Endothelial cell of umbilical vein (primary cell): ENCODE data around the gene UNC5C. TPM values are rescaled to one million over a fixed set of nuclear protein-coding genes. Genes with fewer than 3 reads are reported as not detected.

ENCODE experiments used
- BruUV-seq: library from RNA; stranded (reverse); fragments of 400-500 nt; replicated peaks from 2 replicates; lab custom pipeline; 2021; lab: Mats Ljungman, UMichigan
- CTCF ChIA-PET: fragments of 300-600, 350-600 bp; sonication (Branson Sonifier 250); formaldehyde crosslinking; loops from one replicate; lab custom pipeline; 2021; ENCODE audit warnings: antibody characterized with exemption, inconsistent platforms; lab: Charles Lee
- POLR2A ChIA-PET: fragments of 300-600, 350-600 bp; sonication (Branson Sonifier 250); formaldehyde crosslinking; loops from one replicate; lab custom pipeline; 2021; ENCODE audit warnings: antibody characterized with exemption, inconsistent platforms; lab: Charles Lee
- DNase-seq: peaks from one replicate; pipeline ENCODE4 v3.0.0-alpha.2; 2011; ENCODE audit warnings: low read depth, low spot score
- FAIRE-seq: peaks from 2 replicates; lab custom pipeline; 2011; peaks lifted over from hg19 to GRCh38; lab: Jason Lieb, UNC
- H2AFZ ChIP-seq: 2 replicates; pipeline ENCODE4 v1.6.0; 2012; ENCODE audit warnings: low read depth, low read length, control low read depth, inconsistent platforms
- H3K27ac ChIP-seq: 2 replicates; pipeline ENCODE4 v1.5.1; 2011; ENCODE audit warnings: low read depth, mild to moderate bottlenecking, control low read depth, low read length, moderate library complexity; ENCODE audit not compliant: insufficient read depth
- H3K27me3 ChIP-seq, 2 experiments: 2 replicates each; pipeline versions ENCODE4 v1.6.0 to v1.6.1; 2011; ENCODE audit warnings: low read length in 2 of 2, mixed read lengths in 1 of 2; ENCODE audit not compliant: control insufficient read depth in 2 of 2, insufficient read depth in 2 of 2
- H3K36me3 ChIP-seq, 2 experiments: 2 replicates in 1 of 2; 3 replicates in 1 of 2; pipeline ENCODE4 v1.5.1; 2011; ENCODE audit warnings: low read length in 2 of 2, mild to moderate bottlenecking in 1 of 2, moderate library complexity in 1 of 2; ENCODE audit not compliant: control insufficient read depth in 2 of 2, insufficient read depth in 2 of 2; ENCODE audit errors: extremely low read depth in 1 of 2
- H3K4me1 ChIP-seq: 3 replicates; pipeline ENCODE4 v1.5.1; 2011; ENCODE audit warnings: mild to moderate bottlenecking, low read length; ENCODE audit not compliant: control insufficient read depth, insufficient read depth; ENCODE audit errors: extremely low read depth
- H3K4me2 ChIP-seq: 2 replicates; pipeline ENCODE4 v1.6.1; 2011; ENCODE audit warnings: low read length, control low read depth, mixed read lengths; ENCODE audit not compliant: insufficient read depth
- H3K4me3 ChIP-seq, 3 experiments: fragments of 200-600 bp in 1 of 3; sonication (generic), shearing (Covaris generic) in 1 of 3; replicated peaks in 1 of 3; 2 replicates each; pipeline ENCODE4 v1.5.1; 2011 to 2016; ENCODE audit warnings: control low read depth in 3 of 3, low read length in 3 of 3, mild to moderate bottlenecking in 2 of 3, inconsistent platforms in 1 of 3, low read depth in 1 of 3, moderate library complexity in 1 of 3; ENCODE audit not compliant: insufficient read depth in 1 of 3
- H3K79me2 ChIP-seq: 2 replicates; pipeline ENCODE4 v1.6.0; 2012; ENCODE audit warnings: low read length, inconsistent platforms; ENCODE audit not compliant: control insufficient read depth, insufficient read depth
- H3K9ac ChIP-seq: replicated peaks from 2 replicates; pipeline ENCODE3; 2011; ENCODE audit warnings: low read length, control low read depth; ENCODE audit not compliant: insufficient read depth; ENCODE audit errors: extremely low read depth
- H3K9me1 ChIP-seq: replicated peaks from 3 replicates; pipeline ENCODE4 v1.6.0; 2011; ENCODE audit warnings: mild to moderate bottlenecking, low read length; ENCODE audit not compliant: control insufficient read depth, insufficient read depth; ENCODE audit errors: extremely low read depth
- H3K9me3 ChIP-seq: replicated peaks from 2 replicates; pipeline ENCODE4 v1.5.1; 2012; ENCODE audit warnings: low read length, inconsistent platforms; ENCODE audit not compliant: control insufficient read depth, insufficient read depth
- H4K20me1 ChIP-seq: replicated peaks from 2 replicates; pipeline ENCODE3; 2011; ENCODE audit warnings: mild to moderate bottlenecking, low read length; ENCODE audit not compliant: control insufficient read depth, insufficient read depth; ENCODE audit errors: extremely low read depth
- EZH2 ChIP-seq: IDR thresholded peaks from 2 replicates; pipeline ENCODE4 v1.6.1; 2012; ENCODE audit warnings: borderline replicate concordance, low read depth, mild to moderate bottlenecking, moderate library complexity, low read length, inconsistent platforms; ENCODE audit not compliant: severe bottlenecking
- FOS ChIP-seq: IDR thresholded peaks from 2 replicates; pipeline ENCODE4 v1.6.1; 2011; ENCODE audit warnings: mild to moderate bottlenecking, low read length, moderate library complexity, borderline replicate concordance; ENCODE audit not compliant: insufficient read depth
- GATA2 ChIP-seq: IDR thresholded peaks from 2 replicates; pipeline ENCODE4 v1.7.0; 2011; ENCODE audit warnings: low read depth, mild to moderate bottlenecking, moderate library complexity, mixed read lengths, low read length; ENCODE audit not compliant: insufficient read length, insufficient read depth
- JUN ChIP-seq: IDR thresholded peaks from 2 replicates; pipeline ENCODE4 v1.6.1; 2011; ENCODE audit warnings: borderline replicate concordance, low read depth; ENCODE audit not compliant: insufficient read length, insufficient read depth
- MYC ChIP-seq: IDR thresholded peaks from one replicate; pipeline ENCODE4 v1.6.1; 2011; ENCODE audit warnings: mild to moderate bottlenecking, low read depth, low read length
- POLR2A ChIP-seq: IDR thresholded peaks from 2 replicates; pipeline ENCODE4 v1.6.1; 2012; ENCODE audit warnings: low read depth, mild to moderate bottlenecking, control low read depth, low read length
- POLR2AphosphoS5 ChIP-seq: IDR thresholded peaks from 2 replicates; pipeline ENCODE4 v1.6.1; 2012; ENCODE audit warnings: low read depth, mild to moderate bottlenecking, control low read depth, low read length, moderate library complexity; ENCODE audit not compliant: insufficient read depth
- dilution Hi-C: fragments of 300-500 bp; cut with MboI; formaldehyde crosslinking; loops from one replicate; pipeline ENCODE4 v1.15.0; 2019; ENCODE audit warnings: low sequenced_read_pairs; ENCODE audit not compliant: extremely low pct_ligation_motif_present
- intact Hi-C: fragments of 100-400 bp; cut with micrococcal nuclease; formaldehyde crosslinking; loops from one replicate; pipeline ENCODE4 v1.10.0; 2022
- polyA plus RNA-seq, 4 experiments: library from polyadenylated mRNA; depleted of rRNA in 3 of 4; stranded (reverse) in 3 of 4; unstranded in 1 of 4; fragments of >200 nt; gene quantifications; 2 replicates each; pipeline versions ENCODE4 v1.2.1 to v1.2.3, GENCODE V29; 2011 to 2012; ENCODE audit warnings: missing spikeins in 1 of 4
- total RNA-seq: library from RNA; stranded (reverse); gene quantifications from 2 replicates; pipeline ENCODE4 v1.2.3, GENCODE V29; 2021
- TF ChIP-seq, protein P1 (sequence below): IDR thresholded peaks from 2 replicates; pipeline ENCODE4 v1.6.1; 2011; ENCODE audit not compliant: insufficient read depth, insufficient read length
- TF ChIP-seq, protein P2 (sequence below), 2 donors: IDR thresholded peaks; 1 replicate in 1 of 2; 2 replicates in 1 of 2; pipeline ENCODE4 v1.5.1; 2011; ENCODE audit warnings: low read length in 2 of 2, mild to moderate bottlenecking in 2 of 2, moderate library complexity in 2 of 2, control low read depth in 1 of 2, inconsistent platforms in 1 of 2, low read depth in 1 of 2; ENCODE audit not compliant: insufficient read depth in 1 of 2; ENCODE audit errors: extremely low read depth in 1 of 2

The UNC5C gene
- total and polyA plus RNA-seq, 2 donors (not counting 3 experiments of a cell fraction or from before 2014, with no cell fraction given) = 0.44 to 0.53 TPM

DNA sequence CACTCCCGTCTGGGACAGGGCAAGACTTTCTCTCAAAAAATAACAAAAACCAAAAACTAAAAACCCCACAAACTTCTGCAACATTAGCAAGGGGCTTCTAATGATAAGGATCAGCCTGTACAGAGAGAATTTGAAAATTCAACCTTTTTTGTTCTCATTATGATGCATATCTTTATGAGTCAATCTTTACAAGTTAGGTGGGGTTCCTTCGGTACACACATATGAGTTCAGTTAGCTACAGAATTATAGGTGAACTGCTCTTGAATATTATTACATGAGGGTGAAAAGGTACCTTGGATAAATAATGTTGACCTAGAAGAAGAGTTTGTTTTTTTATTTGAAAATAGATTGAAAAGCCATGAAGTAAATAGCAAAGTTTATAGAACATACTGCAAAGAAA, 252.7 kb downstream of the UNC5C start:
- Histone ChIP-seq H3K4me2 (no peak overlapping the region), H3K79me2 (no peaks in the 10 kb centered on the region), H3K4me1 (peaks cover 21% of the 10 kb centered on the region), H3K4me3 (no peak overlapping the region), H3K9me3 (no peaks in the 10 kb centered on the region), H3K27me3 (no peaks in the 10 kb centered on the region), H3K9ac (no peak overlapping the region), H3K9me1 (no peaks in the 10 kb centered on the region), H3K27ac (no peak overlapping the region), H4K20me1 (no peaks in the 10 kb centered on the region), H3K36me3 (no peaks in the 10 kb centered on the region), H2AFZ (no peak overlapping the region)
- ChIA-PET POLR2A (no interaction called here), CTCF (interaction anchor here (1.0 to 1.6 kb wide), 2 partner anchors 29 kb away, joined by 3 read pairs; no protein-coding TSS in a partner anchor)
- intact Hi-C loops = no loop called here
- DNase-seq (no peak), FAIRE-seq (no peak)
- dilution Hi-C loops = no loop called here
- TF ChIP-seq POLR2AphosphoS5 (no peak), JUN (no peak), GATA2 (no peak), MYC (no peak), FOS (no peak), POLR2A (no peak), EZH2 (no peak)
- TF ChIP-seq, protein P1, sequence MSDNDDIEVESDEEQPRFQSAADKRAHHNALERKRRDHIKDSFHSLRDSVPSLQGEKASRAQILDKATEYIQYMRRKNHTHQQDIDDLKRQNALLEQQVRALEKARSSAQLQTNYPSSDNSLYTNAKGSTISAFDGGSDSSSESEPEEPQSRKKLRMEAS = no peak
- TF ChIP-seq, protein P2, sequence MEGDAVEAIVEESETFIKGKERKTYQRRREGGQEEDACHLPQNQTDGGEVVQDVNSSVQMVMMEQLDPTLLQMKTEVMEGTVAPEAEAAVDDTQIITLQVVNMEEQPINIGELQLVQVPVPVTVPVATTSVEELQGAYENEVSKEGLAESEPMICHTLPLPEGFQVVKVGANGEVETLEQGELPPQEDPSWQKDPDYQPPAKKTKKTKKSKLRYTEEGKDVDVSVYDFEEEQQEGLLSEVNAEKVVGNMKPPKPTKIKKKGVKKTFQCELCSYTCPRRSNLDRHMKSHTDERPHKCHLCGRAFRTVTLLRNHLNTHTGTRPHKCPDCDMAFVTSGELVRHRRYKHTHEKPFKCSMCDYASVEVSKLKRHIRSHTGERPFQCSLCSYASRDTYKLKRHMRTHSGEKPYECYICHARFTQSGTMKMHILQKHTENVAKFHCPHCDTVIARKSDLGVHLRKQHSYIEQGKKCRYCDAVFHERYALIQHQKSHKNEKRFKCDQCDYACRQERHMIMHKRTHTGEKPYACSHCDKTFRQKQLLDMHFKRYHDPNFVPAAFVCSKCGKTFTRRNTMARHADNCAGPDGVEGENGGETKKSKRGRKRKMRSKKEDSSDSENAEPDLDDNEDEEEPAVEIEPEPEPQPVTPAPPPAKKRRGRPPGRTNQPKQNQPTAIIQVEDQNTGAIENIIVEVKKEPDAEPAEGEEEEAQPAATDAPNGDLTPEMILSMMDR (IDR thresholded peaks at IDR 0.05; ENCODE audit: extremely low read depth in 1 of 2, insufficient read depth in 1 of 2, low read depth in 1 of 2, low read length in 2 of 2) = no peak
- no TSS peak for BruUV-seq
